OCI-LY3 (cell line): ENCODE results near the gene CARS1.

ENCODE experiments used
- CTCF ChIP-seq: fragments of 200-600, 300-600 bp; sonication (generic); IDR thresholded peaks from 2 replicates; pipeline ENCODE4 v1.5.1; 2014; ENCODE audit warnings: antibody characterized with exemption, low read length, low read depth
- EZH2phosphoT487 ChIP-seq: fragments of 200-600 bp; shearing (Covaris generic); IDR thresholded peaks from 2 replicates; pipeline ENCODE4 v1.6.1; 2018; ENCODE audit warnings: antibody characterized with exemption, mixed run types, low read depth

DNA sequence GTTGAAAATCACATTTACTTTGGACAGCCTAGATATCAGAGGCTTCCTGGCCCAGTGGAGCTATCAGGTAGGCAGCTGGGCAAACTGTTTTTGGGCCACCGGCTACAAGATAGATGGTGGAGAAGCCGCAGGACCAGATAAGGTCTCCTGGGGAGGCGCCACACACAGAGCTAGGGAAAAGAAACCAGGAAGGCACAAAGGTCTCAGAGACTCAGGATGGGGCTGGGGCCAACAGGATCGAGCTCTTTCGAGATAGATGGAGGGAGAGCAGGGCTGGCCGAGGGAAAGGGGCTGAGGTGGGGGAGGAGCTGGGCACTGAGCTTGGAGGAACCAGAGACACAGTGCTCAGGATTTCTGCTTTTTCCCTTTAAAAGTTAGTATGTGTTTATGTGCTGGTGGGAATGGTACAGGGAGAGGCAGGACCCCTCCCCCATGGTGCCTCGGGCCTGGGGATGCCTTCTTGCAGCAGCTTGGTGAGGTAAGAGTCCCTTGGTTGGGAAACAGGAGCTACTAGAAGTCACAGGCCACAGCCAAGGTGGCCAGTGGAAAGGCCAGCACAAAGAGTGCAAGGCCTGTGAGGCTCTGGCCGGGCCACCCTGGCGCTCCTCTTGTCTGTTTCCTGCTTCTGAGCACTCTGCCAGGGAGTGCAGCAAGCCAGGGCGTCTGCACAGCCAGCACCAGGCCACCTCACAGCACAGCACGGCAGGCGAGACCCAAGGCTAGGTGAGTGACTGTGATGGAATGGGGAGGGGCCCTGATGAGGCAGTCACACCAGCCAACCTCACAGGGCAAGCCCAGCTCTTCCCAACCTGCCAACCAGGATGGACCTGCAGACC lies 53.6 kb downstream of the CARS1 start:
- TF ChIP-seq CTCF: no peak
- TF ChIP-seq EZH2phosphoT487: no peak
